Hematopoietic multipotent progenitor cell treated with erythropoietin and hydrocortisone succinate and interleukin-3 and kit ligand, for 8 days (in vitro differentiated cells): ENCODE data around the gene AADAT.

ENCODE experiments used
- DNase-seq: peaks from one replicate; pipeline ENCODE4 v3.0.0-alpha.2; 2015

The AADAT gene

GRCh38 chr4:170027181-170027829, 62.5 kb downstream of the AADAT start:
- DNase-seq: peak; percentile 96

GRCh38 chr4:170026253-170027021, 63.3 kb downstream of the AADAT start, which contains the start of gene MFAP3L:
Gene MFAP3L, minus strand, starts transcription at chr4:170026395. Its CDS starts 20,518 bp downstream, at chr4:170005877.
- DNase-seq: peak; percentile 80

- DNase-seq: no peak
Observed at GRCh38 chr4:170025523-170026252, 64.1 kb downstream of the AADAT start.

- no peak for DNase-seq
Observed at GRCh38 chr4:170022211-170022610, 67.5 kb downstream of the AADAT start.

- DNase-seq: no peak
Observed at GRCh38 chr4:170017252-170017651, 72.5 kb downstream of the AADAT start.

GRCh38 chr4:170015285-170015684, 74.5 kb downstream of the AADAT start:
- DNase-seq: no peak

GRCh38 chr4:170014359-170015011, 75.3 kb downstream of the AADAT start:
- no peak for DNase-seq

GRCh38 chr4:170012629-170012958, 77.2 kb downstream of the AADAT start:
- DNase-seq: no peak

- DNase-seq: no peak
Observed at GRCh38 chr4:170011921-170012628, 77.7 kb downstream of the AADAT start.
